H1 (cell line): ENCODE results near the gene CCDC171. TPM values are rescaled to one million over a fixed set of nuclear protein-coding genes. Genes with fewer than 3 reads are reported as not detected.

Experiments used
- BACH1 ChIP-seq: IDR thresholded peaks from 2 replicates; pipeline ENCODE4 v1.6.1; 2012; ENCODE audit warnings: low read length, improper control_type of control experiment
- BRCA1 ChIP-seq: IDR thresholded peaks from 2 replicates; pipeline ENCODE4 v1.6.1; 2012; ENCODE audit warnings: low read depth, low read length, improper control_type of control experiment
- CBX8 ChIP-seq: fragments of 300-800, 300-1000 bp; sonication (generic); IDR thresholded peaks from 2 replicates; pipeline ENCODE4 v1.7.1; 2016; ENCODE audit warnings: low read depth, low read length, borderline replicate concordance
- CHD2 ChIP-seq: IDR thresholded peaks from 2 replicates; pipeline ENCODE4 v1.6.1; 2012; ENCODE audit warnings: low read length, improper control_type of control experiment
- CREB1 ChIP-seq: IDR thresholded peaks from 2 replicates; pipeline ENCODE4 v1.6.1; 2012; ENCODE audit warnings: inconsistent platforms
- CTBP2 ChIP-seq: IDR thresholded peaks from 2 replicates; pipeline ENCODE4 v1.7.0; 2011; ENCODE audit warnings: borderline replicate concordance, mild to moderate bottlenecking, moderate library complexity, mixed read lengths, low read length; ENCODE audit not compliant: insufficient read depth, insufficient read length
- EGR1 ChIP-seq: IDR thresholded peaks from 2 replicates; pipeline ENCODE4 v1.6.1; 2011; ENCODE audit warnings: low read depth, low read length, borderline replicate concordance
- FOSL1 ChIP-seq: IDR thresholded peaks from 2 replicates; pipeline ENCODE4 v1.6.1; 2011; ENCODE audit warnings: mild to moderate bottlenecking, low read depth, low read length, moderate library complexity; ENCODE audit not compliant: insufficient read depth
- HDAC6 ChIP-seq: IDR thresholded peaks from one replicate; pipeline ENCODE4 v1.7.1; 2012; ENCODE audit warnings: low read depth, mild to moderate bottlenecking, inconsistent platforms, low read length, moderate library complexity
- PHF8 ChIP-seq: fragments of 200-600 bp; sonication (generic); conservative IDR thresholded peaks from 2 replicates; pipeline ENCODE4 v1.7.1; 2012; ENCODE audit warnings: low read depth, mild to moderate bottlenecking, inconsistent platforms, low read length, moderate library complexity
- POLR2A ChIP-seq, 2 experiments: IDR thresholded peaks; 1 replicate in 1 of 2; 2 replicates in 1 of 2; pipeline ENCODE4 v1.6.1; 2011; ENCODE audit warnings: low read depth in 2 of 2, low read length in 2 of 2, mild to moderate bottlenecking in 2 of 2; ENCODE audit errors: control extremely low read depth in 1 of 2
- POLR2AphosphoS5 ChIP-seq: IDR thresholded peaks from 2 replicates; pipeline ENCODE4 v1.6.1; 2011; ENCODE audit warnings: low read depth, low read length
- RBBP5 ChIP-seq: IDR thresholded peaks from 2 replicates; pipeline ENCODE4 v1.7.1; 2012; ENCODE audit warnings: low read depth, mild to moderate bottlenecking, inconsistent platforms, low read length, moderate library complexity, borderline replicate concordance
- RNF2 ChIP-seq: fragments of 200-900, 300-1000 bp; sonication (generic); IDR thresholded peaks from 2 replicates; pipeline ENCODE4 v1.7.1; 2016; ENCODE audit warnings: borderline replicate concordance, low read depth, mild to moderate bottlenecking, antibody characterized with exemption, low read length; ENCODE audit not compliant: poor library complexity, severe bottlenecking; ENCODE audit errors: missing control alignments
- SP1 ChIP-seq: IDR thresholded peaks from 2 replicates; pipeline ENCODE4 v1.6.1; 2011; ENCODE audit warnings: low read depth, low read length
- TAF1 ChIP-seq: IDR thresholded peaks from 2 replicates; pipeline ENCODE4 v1.6.1; 2011; ENCODE audit warnings: mild to moderate bottlenecking, low read depth, low read length
- TBP ChIP-seq: IDR thresholded peaks from 2 replicates; pipeline ENCODE4 v1.6.1; 2011; ENCODE audit warnings: low read depth, low read length, improper control_type of control experiment
- polyA plus RNA-seq, 7 experiments: library from polyadenylated mRNA; depleted of rRNA in 3 of 7; stranded (reverse) in 5 of 7; unstranded in 2 of 7; fragments of >200 nt in 5 of 7; fragments of 200-250 nt in 2 of 7; gene quantifications; 1 replicate in 5 of 7; 2 replicates in 1 of 7; 4 replicates in 1 of 7; pipeline versions ENCODE4 v1.2.1 to v1.2.3, GENCODE V29; 2011 to 2013; ENCODE audit warnings: missing spikeins in 2 of 7, mixed read lengths in 2 of 7
- total RNA-seq: library from RNA; stranded (reverse); fragmentation: NEBNext Ultra II Directional; extraction: Animal tissue kit (Norgen Biotek cat#: 25700); gene quantifications from 2 replicates; pipeline ENCODE4 v1.2.1, GENCODE V29; 2021
- TF ChIP-seq, protein P1 (sequence below): IDR thresholded peaks from 2 replicates; pipeline ENCODE4 v1.6.1; 2011; ENCODE audit warnings: low read length, improper control_type of control experiment
- TF ChIP-seq, protein P2 (sequence below): IDR thresholded peaks from 2 replicates; pipeline ENCODE4 v1.6.1; 2012; ENCODE audit warnings: inconsistent platforms

The CCDC171 gene
- total and polyA plus RNA-seq, 2 of the 8 experiments (the other 6 are each of a cell fraction or from before 2014, with no cell fraction given): 0.83 to 2.3 TPM

GRCh38 chr9:15552636-15553527 is at the start of gene CCDC171 (continued):
- TF ChIP-seq CTBP2 (peak; percentile 30), RNF2 (no peak), POLR2A (IDR thresholded peaks at IDR 0.05; ENCODE audit: control extremely low read depth in 1 of 2, low read depth in 2 of 2, low read length in 2 of 2) (peak; percentile 66 to 82), HDAC6 (no peak), POLR2AphosphoS5 (peak; percentile 88), TBP (no peak; the same call in none of the 2 replicates), SP1 (peak; percentile 70), TAF1 (peak; percentile 76), EGR1 (peak; percentile 70), CHD2 (peak; percentile 44; the same call in 1 of the 2 replicates), BACH1 (peak; percentile 19; the same call in 1 of the 2 replicates), BRCA1 (0 out of 2 replicates have a peak, but pooled peaks have one; percentile 31), RBBP5 (peak; percentile 93), FOSL1 (peak; percentile 87), CBX8 (no peak), PHF8 (peak; percentile 82), CREB1 (peak; percentile 30; the same call in 1 of the 2 replicates)
- TF ChIP-seq, protein P1, sequence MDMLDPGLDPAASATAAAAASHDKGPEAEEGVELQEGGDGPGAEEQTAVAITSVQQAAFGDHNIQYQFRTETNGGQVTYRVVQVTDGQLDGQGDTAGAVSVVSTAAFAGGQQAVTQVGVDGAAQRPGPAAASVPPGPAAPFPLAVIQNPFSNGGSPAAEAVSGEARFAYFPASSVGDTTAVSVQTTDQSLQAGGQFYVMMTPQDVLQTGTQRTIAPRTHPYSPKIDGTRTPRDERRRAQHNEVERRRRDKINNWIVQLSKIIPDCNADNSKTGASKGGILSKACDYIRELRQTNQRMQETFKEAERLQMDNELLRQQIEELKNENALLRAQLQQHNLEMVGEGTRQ: no peak
- TF ChIP-seq, protein P2, sequence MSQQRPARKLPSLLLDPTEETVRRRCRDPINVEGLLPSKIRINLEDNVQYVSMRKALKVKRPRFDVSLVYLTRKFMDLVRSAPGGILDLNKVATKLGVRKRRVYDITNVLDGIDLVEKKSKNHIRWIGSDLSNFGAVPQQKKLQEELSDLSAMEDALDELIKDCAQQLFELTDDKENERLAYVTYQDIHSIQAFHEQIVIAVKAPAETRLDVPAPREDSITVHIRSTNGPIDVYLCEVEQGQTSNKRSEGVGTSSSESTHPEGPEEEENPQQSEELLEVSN: peak; percentile 93
